Natural killer cell (primary cell): ENCODE results near the gene TMEM168. TPM values are rescaled to one million over a fixed set of nuclear protein-coding genes. Genes with fewer than 3 reads are reported as not detected.
"Not testable (repeated sequence)": the region's sequence is repeated elsewhere in the genome, so short reads cannot be mapped to it uniquely, and the experiment has no call there.

Experiments used
- ATAC-seq, 3 donors: fragments of 150-1000 bp in 2 of 3; fragments of 200-7000 bp in 1 of 3; cut with Tn5 transposase; 1 replicate in 1 of 3; 2 replicates in 2 of 3; pipeline ENCODE4 v1.10.0; 2021; ENCODE audit warnings: mild to moderate bottlenecking in 2 of 3, moderate library complexity in 2 of 3
- DNase-seq, 2 donors: peaks; one replicate each; pipeline versions ENCODE4 v3.0.0 to v3.0.0-alpha.2; 2013 to 2021; ENCODE audit warnings: mixed read lengths in 1 of 2
- H3K27ac ChIP-seq: one replicate; pipeline ENCODE4 v1.5.1; 2013; ENCODE audit warnings: mild to moderate bottlenecking, low read length
- H3K27me3 ChIP-seq: one replicate; pipeline ENCODE4 v1.6.1; 2013; ENCODE audit warnings: low read length; ENCODE audit not compliant: control insufficient read depth, insufficient read depth
- H3K36me3 ChIP-seq: one replicate; pipeline ENCODE4 v1.6.1; 2013; ENCODE audit warnings: low read length; ENCODE audit not compliant: control insufficient read depth, insufficient read depth
- H3K4me1 ChIP-seq: one replicate; pipeline ENCODE4 v1.6.1; 2013; ENCODE audit warnings: low read length; ENCODE audit not compliant: control insufficient read depth, insufficient read depth
- H3K4me3 ChIP-seq: one replicate; pipeline ENCODE4 v1.5.1; 2013; ENCODE audit warnings: low read length
- H3K9me3 ChIP-seq: one replicate; pipeline ENCODE4 v1.6.1; 2013; ENCODE audit warnings: low read length; ENCODE audit not compliant: control insufficient read depth, insufficient read depth
- H3K27ac Mint-ChIP-seq, 2 donors: one replicate each; pipeline ENCODE4 v1.8.0; 2022; ENCODE audit warnings: mild to moderate bottlenecking in 2 of 2, mixed read lengths in 2 of 2, moderate library complexity in 1 of 2
- H3K27me3 Mint-ChIP-seq, 2 donors: one replicate each; pipeline ENCODE4 v1.8.0; 2022; ENCODE audit warnings: low read depth in 2 of 2, mixed read lengths in 2 of 2
- H3K36me3 Mint-ChIP-seq: one replicate; pipeline ENCODE4 v1.8.0; 2022; ENCODE audit warnings: mixed read lengths
- H3K4me1 Mint-ChIP-seq, 2 donors: one replicate each; pipeline ENCODE4 v1.8.0; 2022; ENCODE audit warnings: mixed read lengths in 2 of 2
- H3K4me3 Mint-ChIP-seq: one replicate; pipeline ENCODE4 v1.8.0; 2022; ENCODE audit warnings: mild to moderate bottlenecking, moderate library complexity, mixed read lengths
- H3K9me3 Mint-ChIP-seq, 2 donors: one replicate each; pipeline ENCODE4 v1.8.0; 2022; ENCODE audit warnings: mixed read lengths in 2 of 2
- CTCF ChIP-seq: fragments of 200-600 bp; IDR thresholded peaks from one replicate; pipeline ENCODE4 v1.8.0; 2022; ENCODE audit warnings: antibody characterized with exemption
- WGBS: methylation state at CpG from one replicate; pipeline ENCODE4 v1.1.7; 2013; ENCODE audit warnings: missing lambda C conversion rate; ENCODE audit not compliant: insufficient coverage; 5-methylcytosine and 5-hydroxymethylcytosine counted together
- intact Hi-C: fragments of 100-400 bp; cut with micrococcal nuclease; formaldehyde crosslinking; loops from one replicate; pipeline ENCODE4 v1.14.2; 2022
- total RNA-seq, 4 donors: library from RNA; stranded (reverse); fragments of 120-200 nt in 1 of 4; gene quantifications; one replicate each; pipeline versions ENCODE4 v1.2.3 to v1.2.4, GENCODE V29; 2013 to 2022

TMEM168 gene
- total RNA-seq, 3 donors from 2014 or later (not counting 1 experiment from before 2014, with no cell fraction given): 18.2 to 21.0 (median 20.0) TPM

- H3K4me1 Mint-ChIP-seq: no peaks in the 10 kb centered on the region
- H3K27me3 ChIP-seq: no peaks in the 10 kb centered on the region
- H3K9me3 Mint-ChIP-seq: no peaks in the 10 kb centered on the region
- no peak for TF ChIP-seq CTCF
- no peaks in the 10 kb centered on the region for H3K27me3 Mint-ChIP-seq
- peak; percentile 36 to 66 (median 48) for ATAC-seq
- no peak overlapping the region for H3K27ac ChIP-seq
- H3K9me3 ChIP-seq: no peaks in the 10 kb centered on the region
- no peaks in the 10 kb centered on the region for H3K36me3 ChIP-seq
- WGBS: 90% methylated on average over 2 of the region's 2 CpGs
- no peak overlapping the region for H3K4me3 Mint-ChIP-seq
- H3K4me1 ChIP-seq: no peaks in the 10 kb centered on the region
- intact Hi-C loops: loop anchor here (10.0 kb wide), 1 partner anchor 136 kb away; a partner anchor contains a TSS
- peak overlapping the region; percentile 0 to 9 for H3K27ac Mint-ChIP-seq
- peak in 1 of 2 donors; percentile 10 for DNase-seq
- no peak overlapping the region for H3K4me3 ChIP-seq
- H3K36me3 Mint-ChIP-seq: no peaks in the 10 kb centered on the region
Measured at GRCh38 chr7:112798274-112799159, 8.3 kb upstream of the TMEM168 start.

- not testable (repeated sequence) for H3K4me1 Mint-ChIP-seq, ATAC-seq, H3K27ac Mint-ChIP-seq, H3K4me3 Mint-ChIP-seq, H3K36me3 Mint-ChIP-seq, DNase-seq, H3K27ac ChIP-seq, H3K27me3 Mint-ChIP-seq, H3K9me3 ChIP-seq, H3K27me3 ChIP-seq, H3K36me3 ChIP-seq, H3K9me3 Mint-ChIP-seq, H3K4me1 ChIP-seq, H3K4me3 ChIP-seq
- intact Hi-C loops: loop anchor here (10.0 kb wide), 1 partner anchor 138 kb away; a partner anchor contains a TSS
Measured at GRCh38 chr7:112796552-112796951, 6.4 kb upstream of the TMEM168 start.

- DNase-seq (no peak), ATAC-seq (no peak)
- intact Hi-C loops: loop anchor here (10.0 kb wide), 1 partner anchor 142 kb away; a partner anchor contains a TSS
- Mint-ChIP-seq H3K4me1 (peaks cover 26 to 28% of the 10 kb centered on the region in 2 donors), H3K27ac (peak overlapping the region in 1 of 2 donors; percentile 12), H3K4me3 (peak overlapping the region; percentile 32), H3K27me3 (no peaks in the 10 kb centered on the region), H3K36me3 (no peaks in the 10 kb centered on the region), H3K9me3 (no peaks in the 10 kb centered on the region)
- WGBS: 92% methylated on average over 3 of the region's 3 CpGs
- TF ChIP-seq CTCF: no peak
- Histone ChIP-seq H3K4me1 (peaks cover 9% of the 10 kb centered on the region), H3K36me3 (no peaks in the 10 kb centered on the region), H3K27ac (no peak overlapping the region), H3K4me3 (no peak overlapping the region), H3K9me3 (no peaks in the 10 kb centered on the region), H3K27me3 (no peaks in the 10 kb centered on the region)
Measured at GRCh38 chr7:112792441-112792840, 2.2 kb upstream of the TMEM168 start.

- H3K36me3 Mint-ChIP-seq: no peaks in the 10 kb centered on the region
- 97% methylated on average over 13 of the region's 15 CpGs for WGBS
- H3K27me3 ChIP-seq: no peaks in the 10 kb centered on the region
- no peaks in the 10 kb centered on the region for H3K36me3 ChIP-seq
- peak overlapping the region in 1 of 2 donors; percentile 89 for H3K27ac Mint-ChIP-seq
- no peaks in the 10 kb centered on the region for H3K9me3 Mint-ChIP-seq
- intact Hi-C loops: loop anchor here (2.0 to 10.0 kb wide), 2 partner anchors 143 to 341 kb away; partner anchors contain the start of gene IFRD1
- H3K4me3 Mint-ChIP-seq: peak overlapping the region; percentile 96
- peaks cover 9% of the 10 kb centered on the region for H3K4me1 ChIP-seq
- no peak overlapping the region for H3K27ac ChIP-seq
- ATAC-seq (no peak), DNase-seq (no peak)
- no peak overlapping the region for H3K4me3 ChIP-seq
- no peaks in the 10 kb centered on the region for H3K9me3 ChIP-seq
- peaks cover 32 to 33% of the 10 kb centered on the region in 2 donors for H3K4me1 Mint-ChIP-seq
- no peak for TF ChIP-seq CTCF
- no peaks in the 10 kb centered on the region for H3K27me3 Mint-ChIP-seq
Measured at GRCh38 chr7:112791465-112792168, 1.4 kb upstream of the TMEM168 start.
